ENCODE measurements around the gene IL9R.

GRCh38 chrX:155966876-155967275, 30.6 kb upstream of the IL9R start:
- TF ChIP-seq CTCF (conservative IDR thresholded peaks at IDR 0.05; ENCODE audit: low read depth, low read length) (peak; percentile 62), EZH2 (IDR thresholded peaks at IDR 0.05; ENCODE audit: borderline replicate concordance, low read depth, low read length, poor library complexity, severe bottlenecking) (no peak)
